Stimulated activated CD4-positive, alpha-beta T cell treated with anti-CD3 and anti-CD28 coated beads, TNF-alpha, amount 100 ng/mL, for 24 hours (primary cell): ENCODE results near the gene CLCN2.

Experiments used
- DNase-seq, 3 experiments: peaks; one replicate each; pipeline ENCODE4 v3.0.0-alpha.2; 2020; ENCODE audit warnings: low read depth in 3 of 3

The CLCN2 gene

DNA sequence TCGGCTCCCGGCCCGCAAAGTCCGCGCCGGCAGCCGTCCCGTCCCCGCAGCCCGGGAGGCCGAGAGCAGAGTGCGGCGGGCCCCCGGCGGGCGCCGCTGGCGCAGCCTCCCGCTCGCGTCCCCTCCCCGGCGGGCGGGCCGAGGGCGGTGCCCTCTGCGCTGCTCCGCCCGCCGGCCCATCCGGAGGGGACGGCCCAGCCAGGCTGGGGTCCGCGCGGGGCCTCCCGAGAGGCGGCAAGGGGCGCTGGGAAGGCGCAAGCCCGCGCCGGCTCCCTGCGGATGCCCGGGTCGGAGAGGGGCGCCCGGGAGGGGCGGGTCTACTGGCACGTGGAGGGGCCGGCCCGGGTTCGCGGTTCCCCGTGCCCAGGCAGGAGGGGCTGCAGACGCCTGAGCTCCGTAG lies at the start of gene CLCN2, which contains the start of gene POLR2H:
CLCN2 (minus strand) TSS at position 74 of the 400 bp plus-strand sequence. CDS start 126 bp downstream, outside the sequence.
POLR2H (plus strand) TSS at position 179 of the 400 bp plus-strand sequence. CDS start 1,783 bp downstream, outside the sequence.
- DNase-seq = peak; percentile 14 to 52 (median 17)

GRCh38 chr3:184409946-184410500 lies 48.6 kb upstream of the CLCN2 start:
- DNase-seq = no peak

- DNase-seq = no peak
Observed at GRCh38 chr3:184409331-184409926, 48.0 kb upstream of the CLCN2 start.

GRCh38 chr3:184405075-184406030 lies 43.9 kb upstream of the CLCN2 start:
- DNase-seq = no peak

DNA sequence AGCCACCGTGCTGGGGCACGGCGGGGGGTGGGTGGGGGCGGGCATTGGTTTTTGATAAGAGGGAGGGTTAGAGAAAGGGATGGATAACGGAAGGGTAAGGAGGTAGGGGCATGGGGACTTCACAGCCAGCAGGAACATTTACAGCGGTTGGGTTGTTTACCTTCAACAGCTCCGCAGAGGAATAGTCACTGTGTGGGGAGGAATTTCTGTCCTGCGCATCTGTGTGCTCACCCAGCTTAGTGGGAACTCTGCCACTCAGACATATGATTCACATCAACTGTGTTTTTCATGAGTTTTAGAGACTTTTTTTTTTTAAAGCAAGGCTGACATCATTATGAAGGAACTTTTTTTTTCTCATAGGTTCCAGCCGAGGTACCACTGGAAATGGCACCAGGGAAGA lies 38.0 kb upstream of the CLCN2 start:
- DNase-seq = no peak

- DNase-seq = no peak
Observed at GRCh38 chr3:184395320-184395660, 33.9 kb upstream of the CLCN2 start.

DNA sequence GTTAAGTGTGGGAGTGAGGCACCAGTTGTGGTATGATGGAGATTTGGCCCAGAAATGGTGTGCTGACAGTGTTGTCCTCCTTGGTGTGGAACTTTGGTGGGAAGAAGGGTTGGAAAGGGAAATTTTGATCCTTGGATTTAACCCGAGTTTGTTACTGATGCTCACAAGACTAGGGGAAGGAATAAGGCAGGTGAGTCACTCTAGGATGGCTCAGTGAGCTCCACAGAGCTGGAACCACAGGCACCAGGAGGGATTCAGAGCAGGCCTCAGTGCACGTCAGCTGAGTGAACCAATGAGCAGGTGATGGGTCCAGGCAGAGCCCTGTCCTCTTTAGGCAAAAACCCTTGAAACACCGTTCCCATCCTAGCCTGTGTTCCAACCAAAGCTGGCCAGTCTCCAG lies 29.9 kb upstream of the CLCN2 start:
- no peak for DNase-seq

- no peak for DNase-seq
Observed at GRCh38 chr3:184389935-184390528, 28.6 kb upstream of the CLCN2 start.

DNA sequence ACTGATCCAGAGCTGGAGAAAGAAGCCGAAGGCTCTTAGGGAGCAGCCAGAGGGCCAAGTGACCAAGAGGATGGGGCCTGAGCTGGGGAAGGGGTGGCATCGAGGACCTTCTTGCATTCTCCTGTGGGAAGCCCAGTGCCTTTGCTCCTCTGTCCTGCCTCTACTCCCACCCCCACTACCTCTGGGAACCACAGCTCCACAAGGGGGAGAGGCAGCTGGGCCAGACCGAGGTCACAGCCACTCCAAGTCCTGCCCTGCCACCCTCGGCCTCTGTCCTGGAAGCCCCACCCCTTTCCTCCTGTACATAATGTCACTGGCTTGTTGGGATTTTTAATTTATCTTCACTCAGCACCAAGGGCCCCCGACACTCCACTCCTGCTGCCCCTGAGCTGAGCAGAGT lies 28.0 kb upstream of the CLCN2 start:
- DNase-seq = no peak

GRCh38 chr3:184388936-184389230 lies 27.5 kb upstream of the CLCN2 start:
- DNase-seq = no peak

GRCh38 chr3:184388164-184388935 lies 26.9 kb upstream of the CLCN2 start:
- no peak for DNase-seq

DNA sequence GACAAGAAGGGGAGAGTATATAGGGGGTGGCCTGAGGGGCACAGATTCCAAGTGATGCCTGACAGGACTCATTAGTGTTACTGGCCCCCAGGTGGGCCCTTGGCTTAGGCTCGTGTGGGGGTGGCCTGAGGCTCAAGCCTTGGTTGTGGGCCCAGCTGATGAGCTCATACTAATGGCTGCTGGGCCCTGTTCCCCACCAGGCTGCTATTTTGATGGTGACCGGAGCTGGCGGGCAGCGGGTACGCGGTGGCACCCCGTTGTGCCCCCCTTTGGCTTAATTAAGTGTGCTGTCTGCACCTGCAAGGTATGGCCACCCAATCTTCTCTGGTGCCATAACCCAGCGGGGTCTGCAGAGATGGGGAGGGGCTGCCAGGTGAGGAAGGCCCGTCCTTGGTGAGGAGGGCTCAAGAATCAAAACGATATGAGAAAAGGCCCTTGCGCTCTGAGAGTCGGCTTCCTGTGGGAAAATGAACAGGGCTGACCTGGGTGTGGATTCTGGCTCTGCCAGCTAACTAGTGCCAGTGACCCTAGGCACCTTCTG lies 25.8 kb upstream of the CLCN2 start:
- no peak for DNase-seq

DNA sequence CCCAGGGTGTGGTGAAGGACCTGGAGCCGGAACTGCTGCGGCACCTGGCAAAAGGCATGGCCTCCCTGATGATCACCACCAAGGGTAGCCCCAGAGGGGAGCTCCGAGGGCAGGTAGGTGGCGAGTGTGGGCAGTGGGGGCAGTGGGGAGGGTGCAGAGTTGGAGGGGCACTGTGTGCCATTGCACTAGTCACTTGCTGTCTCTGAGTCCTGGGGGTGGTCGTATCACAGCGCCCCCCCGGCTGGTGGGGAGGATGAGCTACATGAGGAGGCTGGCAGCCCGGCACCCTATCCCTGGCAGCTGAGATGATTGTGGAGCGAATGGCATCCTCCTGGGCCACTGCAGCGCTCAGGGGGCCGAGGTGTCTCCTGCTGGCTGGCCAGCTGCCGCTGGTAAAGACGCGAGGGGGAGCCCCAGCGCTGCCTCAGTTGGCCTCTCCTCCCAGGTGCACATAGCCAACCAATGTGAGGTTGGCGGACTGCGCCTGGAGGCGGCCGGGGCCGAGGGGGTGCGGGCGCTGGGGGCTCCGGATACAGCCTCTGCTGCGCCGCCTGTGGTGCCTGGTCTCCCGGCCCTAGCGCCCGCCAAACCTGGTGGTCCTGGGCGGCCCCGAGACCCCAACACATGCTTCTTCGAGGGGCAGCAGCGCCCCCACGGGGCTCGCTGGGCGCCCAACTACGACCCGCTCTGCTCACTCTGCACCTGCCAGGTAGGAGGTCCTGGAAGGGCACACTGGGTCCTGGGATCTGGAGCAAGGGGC lies 24.8 kb upstream of the CLCN2 start:
- no peak for DNase-seq

GRCh38 chr3:184384856-184385422 lies 23.5 kb upstream of the CLCN2 start:
- DNase-seq = no peak

DNA sequence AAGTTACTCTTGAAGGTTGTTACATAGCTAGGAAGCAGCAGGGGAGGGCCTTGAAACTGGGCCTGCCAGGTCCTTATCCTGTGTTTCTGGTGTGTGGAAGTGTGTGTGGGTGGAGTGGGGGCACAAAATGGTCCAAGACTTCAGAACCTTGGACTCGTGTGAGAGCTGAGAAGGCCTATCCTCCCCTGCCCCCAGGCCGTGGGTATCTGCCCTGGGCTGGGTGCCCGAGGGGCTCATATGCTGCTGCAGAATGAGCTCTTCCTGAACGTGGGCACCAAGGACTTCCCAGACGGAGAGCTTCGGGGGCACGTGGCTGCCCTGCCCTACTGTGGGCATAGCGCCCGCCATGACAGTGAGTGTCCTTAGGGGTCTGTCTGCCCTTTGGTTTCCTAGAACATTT lies 22.9 kb upstream of the CLCN2 start:
- no peak for DNase-seq

DNA sequence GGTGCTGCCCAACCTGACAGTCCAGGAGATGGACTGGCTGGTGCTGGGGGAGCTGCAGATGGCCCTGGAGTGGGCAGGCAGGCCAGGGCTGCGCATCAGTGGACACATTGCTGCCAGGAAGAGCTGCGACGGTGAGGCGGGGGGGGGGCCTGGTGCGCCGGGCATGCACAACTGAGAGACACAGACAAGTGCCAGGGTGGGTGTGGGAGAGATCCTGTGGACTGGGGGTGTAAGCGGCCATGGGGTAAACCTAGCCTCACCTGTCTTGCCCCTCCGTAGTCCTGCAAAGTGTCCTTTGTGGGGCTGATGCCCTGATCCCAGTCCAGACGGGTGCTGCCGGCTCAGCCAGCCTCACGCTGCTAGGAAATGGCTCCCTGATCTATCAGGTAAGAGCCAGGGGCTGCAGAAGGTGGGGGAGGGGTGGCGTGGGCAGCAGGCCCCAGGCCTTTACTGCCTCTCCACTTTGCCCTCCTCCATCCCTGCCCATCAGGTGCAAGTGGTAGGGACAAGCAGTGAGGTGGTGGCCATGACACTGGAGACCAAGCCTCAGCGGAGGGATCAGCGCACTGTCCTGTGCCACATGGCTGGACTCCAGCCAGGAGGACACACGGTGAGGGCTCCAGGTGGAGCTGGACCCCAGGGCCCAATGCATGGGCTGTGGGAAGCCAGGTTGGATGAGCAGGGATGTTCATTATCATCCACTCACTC lies 21.8 kb upstream of the CLCN2 start:
- DNase-seq = no peak

DNA sequence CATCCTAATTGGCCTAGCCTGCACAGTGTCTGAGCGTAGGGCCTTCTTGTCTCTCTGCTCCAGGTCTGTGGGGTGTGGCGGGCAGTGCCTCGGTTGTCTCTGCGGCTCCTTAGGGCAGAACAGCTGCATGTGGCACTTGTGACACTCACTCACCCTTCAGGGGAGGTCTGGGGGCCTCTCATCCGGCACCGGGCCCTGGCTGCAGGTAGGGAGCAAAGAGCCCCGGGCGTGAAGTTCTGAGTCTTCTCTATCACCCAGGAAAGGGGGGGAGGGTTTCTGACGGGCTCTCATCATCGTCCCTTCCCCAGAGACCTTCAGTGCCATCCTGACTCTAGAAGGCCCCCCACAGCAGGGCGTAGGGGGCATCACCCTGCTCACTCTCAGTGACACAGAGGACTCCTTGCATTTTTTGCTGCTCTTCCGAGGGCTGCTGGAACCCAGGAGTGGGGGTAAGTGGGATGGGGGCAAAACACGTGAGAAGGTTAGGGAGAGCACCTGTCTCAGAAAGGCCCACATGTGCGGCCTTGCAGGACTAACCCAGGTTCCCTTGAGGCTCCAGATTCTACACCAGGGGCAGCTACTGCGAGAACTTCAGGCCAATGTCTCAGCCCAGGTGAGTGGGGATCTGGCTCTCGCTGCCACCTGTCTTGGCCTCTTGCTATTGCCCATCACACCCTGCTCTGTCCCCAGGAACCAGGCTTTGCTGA lies 21.1 kb upstream of the CLCN2 start:
- no peak for DNase-seq

DNA sequence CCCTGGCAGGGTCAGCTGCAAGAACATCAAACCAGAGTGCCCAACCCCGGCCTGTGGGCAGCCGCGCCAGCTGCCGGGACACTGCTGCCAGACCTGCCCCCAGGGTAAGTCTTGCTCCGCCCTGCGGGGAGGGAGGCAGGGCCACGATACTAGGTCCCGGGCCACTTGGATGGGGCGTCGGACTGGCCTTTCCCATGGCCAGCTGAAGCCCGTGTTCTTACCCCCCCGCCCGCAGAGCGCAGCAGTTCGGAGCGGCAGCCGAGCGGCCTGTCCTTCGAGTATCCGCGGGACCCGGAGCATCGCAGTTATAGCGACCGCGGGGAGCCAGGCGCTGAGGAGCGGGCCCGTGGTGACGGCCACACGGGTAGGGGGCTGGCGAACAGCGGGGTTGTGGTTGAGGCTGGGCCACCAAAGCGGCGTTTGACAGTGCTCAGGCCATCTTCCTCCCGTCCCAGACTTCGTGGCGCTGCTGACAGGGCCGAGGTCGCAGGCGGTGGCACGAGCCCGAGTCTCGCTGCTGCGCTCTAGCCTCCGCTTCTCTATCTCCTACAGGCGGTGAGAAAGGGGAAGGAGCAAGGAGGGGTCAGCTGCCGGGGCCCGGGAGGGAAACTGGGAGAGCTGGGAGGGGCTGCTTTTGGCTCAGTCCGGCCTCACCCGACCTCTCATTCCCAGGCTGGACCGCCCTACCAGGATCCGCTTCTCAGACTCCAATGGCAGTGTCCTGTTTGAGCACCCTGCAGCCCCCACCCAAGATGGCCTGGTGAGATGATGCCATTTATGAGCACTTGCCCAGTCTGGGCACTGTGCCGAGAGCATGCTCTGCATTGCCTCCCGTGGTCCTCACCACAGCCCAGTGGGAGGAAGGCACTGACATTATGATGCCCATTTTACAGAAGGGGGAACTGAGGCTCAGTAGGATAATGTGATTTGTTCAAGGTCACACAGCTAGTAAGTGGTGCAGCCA lies 20.1 kb upstream of the CLCN2 start:
- DNase-seq = no peak
